ENCODE results near the gene KATNB1. TPM values are rescaled to one million over a fixed set of nuclear protein-coding genes. Genes with fewer than 3 reads are reported as not detected.

Gene KATNB1
- polyA plus RNA-seq, 2 donors: 10.5 to 16.5 TPM

DNA sequence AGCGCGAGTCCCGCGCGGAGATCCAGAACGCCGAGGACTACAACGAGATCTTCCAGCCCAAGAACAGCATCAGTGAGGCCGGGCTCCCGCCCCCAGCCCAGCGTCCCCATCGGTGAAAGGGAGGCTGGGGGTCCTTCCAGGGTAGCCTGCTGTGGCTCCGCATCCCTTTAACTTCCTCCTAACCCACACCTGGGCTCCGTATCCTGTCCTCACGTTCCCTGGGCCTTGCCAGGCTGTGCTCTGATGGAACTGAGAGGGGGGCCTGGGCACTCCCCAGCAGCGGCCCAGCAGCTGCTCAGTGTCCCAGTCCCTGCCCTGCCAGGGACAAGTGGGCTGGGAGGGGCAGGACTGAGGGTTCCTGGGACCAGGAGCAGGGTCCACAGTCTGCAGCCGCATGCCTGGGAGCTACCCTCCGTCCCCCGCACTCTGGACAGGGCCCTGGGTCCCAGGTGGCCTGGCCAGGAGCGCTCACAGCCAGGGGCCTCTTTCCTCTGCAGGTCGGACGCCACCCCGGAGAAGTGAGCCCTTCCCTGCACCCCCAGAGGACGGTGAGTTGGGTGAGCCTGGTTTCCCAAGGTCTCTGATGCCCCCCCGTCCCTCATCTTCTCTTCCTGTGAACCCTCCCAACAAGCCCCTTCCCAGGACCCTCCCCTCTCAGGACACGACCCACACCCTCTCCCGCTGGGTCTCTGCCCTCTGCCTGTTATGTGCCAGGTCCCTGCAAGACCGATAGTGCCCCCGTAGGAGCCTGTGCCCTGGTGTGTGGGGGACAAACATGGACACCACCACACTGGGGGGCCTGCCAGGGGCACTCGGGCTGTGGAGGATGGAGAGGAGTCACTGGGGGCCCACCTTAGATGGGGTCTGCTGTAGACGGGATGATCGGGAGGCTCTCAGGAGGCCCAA is 18.1 kb downstream of the KATNB1 start:
- peaks cover 0 to 4% of the 10 kb centered on the region in 2 donors for H3K4me1 ChIP-seq (ENCODE audit: control insufficient read depth in 2 of 2, insufficient read depth in 2 of 2, low read length in 1 of 2)
- H3K9me3 ChIP-seq (ENCODE audit: control insufficient read depth in 2 of 2, insufficient read depth in 1 of 2, low read depth in 1 of 2, low read length in 1 of 2): no peaks in the 10 kb centered on the region
- peaks cover 0 to 33% of the 10 kb centered on the region in 2 donors for H3K36me3 ChIP-seq (ENCODE audit: control insufficient read depth in 2 of 2, insufficient read depth in 2 of 2, low read length in 1 of 2)
- H3K27ac ChIP-seq (ENCODE audit: low read depth in 2 of 2, low read length in 1 of 2): no peak overlapping the region
- 92 to 94% methylated on average over 26 to 32 of the region's 32 CpGs for WGBS, 2 donors
- no peak overlapping the region for H3K4me3 ChIP-seq (ENCODE audit: low read depth in 1 of 2, low read length in 2 of 2)
- H3K27me3 ChIP-seq (ENCODE audit: control insufficient read depth in 1 of 2, insufficient read depth in 2 of 2, low read length in 2 of 2): no peaks in the 10 kb centered on the region

DNA sequence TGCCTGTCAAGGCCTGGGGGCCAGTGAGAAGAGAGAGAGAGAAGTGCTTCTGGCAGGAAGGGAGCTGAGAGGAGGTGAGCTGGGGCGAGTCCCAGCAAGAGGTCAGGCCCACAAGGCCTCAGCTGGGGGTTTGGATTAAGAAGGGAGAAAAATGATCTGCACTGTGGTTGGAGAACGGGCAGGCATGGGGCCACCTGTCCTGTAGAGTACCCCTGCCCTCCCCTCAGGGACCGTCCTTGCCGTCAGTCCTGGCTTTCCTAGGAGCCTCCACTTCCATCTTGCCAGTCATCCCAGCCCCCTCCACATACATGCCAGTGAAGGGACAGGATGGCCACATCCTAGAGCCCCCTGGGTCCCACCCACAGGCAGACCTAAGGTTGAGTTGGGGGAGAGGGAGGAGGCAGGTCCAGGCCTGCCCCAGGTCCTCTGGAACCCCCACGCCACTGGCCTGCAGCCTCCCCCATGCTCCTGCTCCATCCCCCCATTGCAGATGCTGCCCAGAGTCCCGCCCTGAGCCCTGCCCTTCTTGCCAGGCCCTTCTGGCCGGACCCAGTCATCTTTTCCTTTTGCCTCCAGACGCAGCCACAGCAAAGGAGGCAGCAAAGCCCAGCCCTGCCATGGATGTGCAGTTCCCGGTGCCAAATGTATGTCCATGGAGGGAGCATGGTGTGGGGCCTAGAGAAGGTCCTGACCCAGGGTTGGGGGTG is 18.9 kb downstream of the KATNB1 start:
- H3K4me3 ChIP-seq (ENCODE audit: low read depth in 1 of 2, low read length in 2 of 2): no peak overlapping the region
- H3K27me3 ChIP-seq (ENCODE audit: control insufficient read depth in 1 of 2, insufficient read depth in 2 of 2, low read length in 2 of 2): no peaks in the 10 kb centered on the region
- peaks cover 0 to 7% of the 10 kb centered on the region in 2 donors for H3K4me1 ChIP-seq (ENCODE audit: control insufficient read depth in 2 of 2, insufficient read depth in 2 of 2, low read length in 1 of 2)
- H3K9me3 ChIP-seq (ENCODE audit: control insufficient read depth in 2 of 2, insufficient read depth in 1 of 2, low read depth in 1 of 2, low read length in 1 of 2): no peaks in the 10 kb centered on the region
- H3K27ac ChIP-seq (ENCODE audit: low read depth in 2 of 2, low read length in 1 of 2): no peak overlapping the region
- H3K36me3 ChIP-seq (ENCODE audit: control insufficient read depth in 2 of 2, insufficient read depth in 2 of 2, low read length in 1 of 2): peaks cover 0 to 38% of the 10 kb centered on the region in 2 donors
- 82 to 87% methylated on average over 9 of the region's 9 CpGs for WGBS, 2 donors

DNA sequence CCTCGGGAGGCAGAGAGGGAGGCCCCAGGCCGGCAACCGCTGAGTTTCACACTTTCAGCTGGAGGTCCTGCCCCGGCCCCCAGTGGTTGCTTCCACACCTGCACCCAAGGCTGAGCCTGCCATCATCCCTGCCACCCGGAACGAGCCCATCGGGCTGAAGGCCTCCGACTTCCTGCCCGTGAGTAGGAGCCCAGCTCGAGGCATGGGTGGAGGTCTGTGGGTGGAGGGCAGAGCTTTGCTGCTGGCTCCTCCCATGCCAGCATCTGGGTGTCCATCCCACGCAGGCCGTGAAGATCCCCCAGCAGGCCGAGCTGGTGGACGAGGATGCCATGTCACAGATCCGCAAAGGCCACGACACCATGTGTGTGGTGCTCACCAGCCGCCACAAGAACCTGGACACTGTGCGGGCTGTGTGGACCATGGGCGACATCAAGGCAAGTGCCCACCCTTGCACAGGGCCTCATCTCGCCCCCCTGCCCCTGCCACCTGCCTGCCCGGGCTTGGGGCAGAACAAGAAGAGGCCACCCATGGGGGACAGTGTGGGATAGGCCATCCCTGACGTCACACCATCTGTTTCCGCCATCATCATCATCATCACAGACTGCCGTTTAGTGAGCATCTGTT is 19.6 kb downstream of the KATNB1 start:
- Histone ChIP-seq H3K36me3 (ENCODE audit: control insufficient read depth in 2 of 2, insufficient read depth in 2 of 2, low read length in 1 of 2) (peaks cover 0 to 44% of the 10 kb centered on the region in 2 donors), H3K9me3 (ENCODE audit: control insufficient read depth in 2 of 2, insufficient read depth in 1 of 2, low read depth in 1 of 2, low read length in 1 of 2) (no peaks in the 10 kb centered on the region), H3K27ac (ENCODE audit: low read depth in 2 of 2, low read length in 1 of 2) (no peak overlapping the region), H3K27me3 (ENCODE audit: control insufficient read depth in 1 of 2, insufficient read depth in 2 of 2, low read length in 2 of 2) (no peaks in the 10 kb centered on the region), H3K4me3 (ENCODE audit: low read depth in 1 of 2, low read length in 2 of 2) (no peak overlapping the region), H3K4me1 (ENCODE audit: control insufficient read depth in 2 of 2, insufficient read depth in 2 of 2, low read length in 1 of 2) (peaks cover 0 to 9% of the 10 kb centered on the region in 2 donors)
- WGBS, 2 donors: 79 to 81% methylated on average over 24 of the region's 24 CpGs

DNA sequence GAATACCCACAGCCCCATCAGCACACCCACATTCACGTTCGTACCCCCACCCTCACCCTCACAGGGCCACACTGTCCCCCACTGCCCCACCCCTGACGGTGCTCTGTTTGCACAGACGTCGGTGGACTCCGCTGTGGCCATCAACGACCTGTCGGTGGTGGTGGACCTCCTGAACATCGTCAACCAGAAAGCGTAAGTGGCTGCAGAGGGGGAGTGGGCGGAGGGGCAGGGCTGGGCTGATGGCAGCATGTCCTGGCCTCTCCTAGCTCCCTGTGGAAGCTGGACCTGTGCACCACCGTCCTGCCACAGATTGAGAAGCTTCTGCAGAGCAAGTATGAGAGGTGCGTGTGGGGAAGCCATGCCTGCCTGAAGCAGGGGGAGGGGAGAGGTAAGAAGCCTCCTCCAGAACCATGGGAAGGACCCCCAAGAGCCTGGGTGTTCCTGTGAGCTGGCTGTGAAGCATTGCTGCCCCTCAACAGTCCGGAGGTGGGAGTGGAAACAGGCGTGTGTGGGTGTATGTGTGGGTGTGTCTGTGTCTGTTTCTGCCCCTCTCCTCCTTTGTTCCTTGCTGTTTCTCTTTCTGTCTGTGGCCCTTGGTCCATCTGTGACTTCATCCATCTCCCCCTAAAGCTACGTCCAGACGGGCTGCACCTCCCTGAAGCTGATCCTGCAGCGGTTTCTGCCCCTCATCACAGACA is 20.3 kb downstream of the KATNB1 start:
- Histone ChIP-seq H3K27me3 (ENCODE audit: control insufficient read depth in 1 of 2, insufficient read depth in 2 of 2, low read length in 2 of 2) (no peaks in the 10 kb centered on the region), H3K9me3 (ENCODE audit: control insufficient read depth in 2 of 2, insufficient read depth in 1 of 2, low read depth in 1 of 2, low read length in 1 of 2) (no peaks in the 10 kb centered on the region), H3K27ac (ENCODE audit: low read depth in 2 of 2, low read length in 1 of 2) (no peak overlapping the region), H3K4me3 (ENCODE audit: low read depth in 1 of 2, low read length in 2 of 2) (no peak overlapping the region), H3K36me3 (ENCODE audit: control insufficient read depth in 2 of 2, insufficient read depth in 2 of 2, low read length in 1 of 2) (peaks cover 0 to 47% of the 10 kb centered on the region in 2 donors), H3K4me1 (ENCODE audit: control insufficient read depth in 2 of 2, insufficient read depth in 2 of 2, low read length in 1 of 2) (peaks cover 0 to 9% of the 10 kb centered on the region in 2 donors)
- 76 to 79% methylated on average over 18 of the region's 18 CpGs for WGBS, 2 donors

DNA sequence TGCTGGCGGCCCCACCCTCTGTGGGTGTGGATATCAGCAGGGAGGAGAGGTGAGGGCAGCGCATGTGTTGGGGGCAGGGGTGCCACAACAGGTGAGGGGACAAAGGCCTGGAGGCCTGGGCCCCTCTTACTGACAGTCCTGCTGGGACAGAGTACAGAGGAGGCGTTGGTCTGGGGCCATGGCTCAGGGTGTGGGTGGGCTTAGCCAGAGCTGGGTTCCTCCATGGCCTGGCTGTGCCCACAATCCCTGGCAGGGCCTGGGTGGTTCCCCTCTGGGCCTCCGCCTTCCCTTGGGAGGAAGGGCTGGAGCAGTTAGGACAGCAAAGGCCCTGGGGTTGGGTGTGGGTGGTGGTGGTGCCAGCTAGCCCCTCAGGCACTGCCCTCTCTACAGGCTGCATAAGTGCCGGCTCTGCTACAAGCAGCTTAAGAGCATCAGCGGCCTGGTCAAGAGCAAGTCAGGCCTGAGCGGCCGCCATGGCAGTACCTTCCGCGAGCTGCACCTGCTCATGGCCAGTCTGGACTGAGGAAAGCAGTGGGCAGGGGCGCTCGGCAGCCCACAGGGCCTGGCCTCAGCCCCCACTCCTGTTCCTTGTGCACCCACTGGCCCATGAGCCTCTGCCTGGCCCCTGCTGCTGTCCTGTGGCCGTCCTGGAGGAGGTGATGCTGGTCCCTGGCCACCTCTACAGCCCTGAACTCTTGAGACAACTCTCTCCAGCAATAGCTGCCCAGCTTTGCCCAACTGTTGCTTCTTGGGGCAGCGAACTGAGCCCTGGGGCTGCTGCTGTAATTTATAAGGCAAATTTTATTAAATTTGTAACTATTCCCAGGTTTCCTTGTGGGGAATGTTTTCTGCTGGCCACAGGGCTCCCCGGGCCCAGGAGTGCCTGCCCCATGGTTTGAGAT is 21.1 kb downstream of the KATNB1 start:
- Histone ChIP-seq H3K9me3 (ENCODE audit: control insufficient read depth in 2 of 2, insufficient read depth in 1 of 2, low read depth in 1 of 2, low read length in 1 of 2) (no peaks in the 10 kb centered on the region), H3K27me3 (ENCODE audit: control insufficient read depth in 1 of 2, insufficient read depth in 2 of 2, low read length in 2 of 2) (no peaks in the 10 kb centered on the region), H3K4me3 (ENCODE audit: low read depth in 1 of 2, low read length in 2 of 2) (no peak overlapping the region), H3K36me3 (ENCODE audit: control insufficient read depth in 2 of 2, insufficient read depth in 2 of 2, low read length in 1 of 2) (peaks cover 0 to 41% of the 10 kb centered on the region in 2 donors), H3K4me1 (ENCODE audit: control insufficient read depth in 2 of 2, insufficient read depth in 2 of 2, low read length in 1 of 2) (peaks cover 0 to 9% of the 10 kb centered on the region in 2 donors), H3K27ac (ENCODE audit: low read depth in 2 of 2, low read length in 1 of 2) (no peak overlapping the region)
- WGBS, 2 donors: 78 to 79% methylated on average over 15 of the region's 15 CpGs

DNA sequence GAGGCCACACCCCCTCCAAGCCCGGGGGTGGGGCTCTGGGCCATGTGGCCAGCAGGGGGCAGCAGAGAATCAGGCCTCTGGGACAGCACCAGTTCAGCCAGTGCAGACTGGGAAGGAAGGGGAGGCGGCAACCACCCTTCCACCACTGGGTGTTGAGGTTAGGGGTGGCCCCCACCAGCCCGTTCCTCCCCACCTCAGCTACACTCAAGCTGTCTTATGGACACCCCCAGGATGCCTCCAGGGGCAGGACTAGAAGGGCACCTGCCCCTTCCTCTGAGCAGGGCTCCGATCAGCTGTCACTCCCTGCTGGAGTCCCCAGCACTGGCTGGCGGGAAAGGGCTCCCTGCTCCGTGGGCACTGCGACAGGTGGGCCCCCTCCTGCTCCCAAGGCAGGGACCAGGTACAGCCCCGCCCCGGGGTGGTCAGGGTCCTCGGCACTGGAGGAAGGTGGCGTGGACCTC is 21.8 kb downstream of the KATNB1 start:
- Histone ChIP-seq H3K36me3 (ENCODE audit: control insufficient read depth in 2 of 2, insufficient read depth in 2 of 2, low read length in 1 of 2) (peaks cover 0 to 41% of the 10 kb centered on the region in 2 donors), H3K27me3 (ENCODE audit: control insufficient read depth in 1 of 2, insufficient read depth in 2 of 2, low read length in 2 of 2) (no peaks in the 10 kb centered on the region), H3K27ac (ENCODE audit: low read depth in 2 of 2, low read length in 1 of 2) (peak overlapping the region in 1 of 2 donors; percentile 13), H3K9me3 (ENCODE audit: control insufficient read depth in 2 of 2, insufficient read depth in 1 of 2, low read depth in 1 of 2, low read length in 1 of 2) (no peaks in the 10 kb centered on the region), H3K4me3 (ENCODE audit: low read depth in 1 of 2, low read length in 2 of 2) (no peak overlapping the region), H3K4me1 (ENCODE audit: control insufficient read depth in 2 of 2, insufficient read depth in 2 of 2, low read length in 1 of 2) (peaks cover 0 to 9% of the 10 kb centered on the region in 2 donors)
- 52 to 56% methylated on average over 11 of the region's 11 CpGs for WGBS, 2 donors

DNA sequence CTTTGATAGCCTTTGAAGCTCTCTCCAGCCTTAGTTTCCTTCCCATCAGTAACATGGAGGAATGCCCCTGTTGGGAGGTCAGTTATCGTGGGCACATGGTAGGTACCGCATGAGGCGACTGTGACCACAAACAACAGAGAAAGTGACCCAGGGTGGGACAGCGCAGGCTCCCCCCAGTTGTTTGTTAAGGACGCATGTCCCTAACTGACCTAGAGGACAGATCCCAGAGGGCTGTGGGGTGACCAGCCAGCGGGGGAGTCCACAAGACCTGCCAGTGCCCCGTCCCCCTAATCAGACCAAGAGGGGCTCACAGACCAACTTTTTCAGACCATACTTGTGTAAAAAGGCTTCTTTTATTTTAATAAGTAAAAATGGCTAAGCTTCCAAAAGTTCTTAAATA is 22.3 kb downstream of the KATNB1 start:
- Histone ChIP-seq H3K9me3 (ENCODE audit: control insufficient read depth in 2 of 2, insufficient read depth in 1 of 2, low read depth in 1 of 2, low read length in 1 of 2) (no peaks in the 10 kb centered on the region), H3K36me3 (ENCODE audit: control insufficient read depth in 2 of 2, insufficient read depth in 2 of 2, low read length in 1 of 2) (peaks cover 0 to 41% of the 10 kb centered on the region in 2 donors), H3K27me3 (ENCODE audit: control insufficient read depth in 1 of 2, insufficient read depth in 2 of 2, low read length in 2 of 2) (no peaks in the 10 kb centered on the region), H3K27ac (ENCODE audit: low read depth in 2 of 2, low read length in 1 of 2) (no peak overlapping the region), H3K4me3 (ENCODE audit: low read depth in 1 of 2, low read length in 2 of 2) (no peak overlapping the region), H3K4me1 (ENCODE audit: control insufficient read depth in 2 of 2, insufficient read depth in 2 of 2, low read length in 1 of 2) (peaks cover 0 to 9% of the 10 kb centered on the region in 2 donors)
- 92 to 94% methylated on average over 7 of the region's 7 CpGs for WGBS, 2 donors

DNA sequence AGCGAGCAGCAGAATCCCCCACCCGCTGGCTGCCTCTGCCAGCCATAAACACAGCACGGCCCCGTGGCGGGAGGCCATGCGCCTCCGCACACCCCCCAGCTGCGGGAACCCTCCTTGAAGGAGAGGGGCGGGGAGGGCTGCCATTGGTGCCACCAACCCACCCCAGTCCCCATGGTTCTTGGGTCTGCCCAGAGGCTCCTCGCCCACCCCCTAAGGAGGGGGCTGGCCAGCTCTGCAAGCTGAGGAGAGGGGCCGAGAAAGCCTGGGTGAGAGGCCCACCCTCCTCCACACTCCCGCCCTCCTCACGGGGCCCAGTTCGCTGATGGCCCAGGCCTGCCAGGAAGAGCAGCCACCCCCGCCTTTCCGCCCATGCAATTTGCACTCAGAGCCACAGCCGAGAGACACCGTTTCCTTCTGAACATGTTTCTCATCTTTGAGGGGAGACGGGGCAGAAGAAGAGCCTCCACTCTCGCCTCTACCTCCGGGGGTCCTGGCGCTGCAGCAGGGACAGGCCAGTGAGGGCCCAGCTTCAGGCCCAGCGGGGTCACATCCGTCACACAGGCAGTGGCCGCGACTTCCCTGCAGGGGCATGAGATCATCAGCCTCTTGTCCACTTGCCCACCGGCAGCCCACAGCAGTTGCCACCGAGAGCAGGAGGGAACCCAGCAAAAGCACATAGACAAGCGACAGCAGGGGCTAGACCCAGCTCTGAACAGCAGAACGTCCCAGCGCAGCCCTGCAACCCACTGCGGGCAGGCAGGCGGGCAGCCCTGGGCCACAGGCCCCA is 23.0 kb downstream of the KATNB1 start:
- Histone ChIP-seq H3K27me3 (ENCODE audit: control insufficient read depth in 1 of 2, insufficient read depth in 2 of 2, low read length in 2 of 2) (no peaks in the 10 kb centered on the region), H3K27ac (ENCODE audit: low read depth in 2 of 2, low read length in 1 of 2) (no peak overlapping the region), H3K4me1 (ENCODE audit: control insufficient read depth in 2 of 2, insufficient read depth in 2 of 2, low read length in 1 of 2) (peaks cover 0 to 9% of the 10 kb centered on the region in 2 donors), H3K36me3 (ENCODE audit: control insufficient read depth in 2 of 2, insufficient read depth in 2 of 2, low read length in 1 of 2) (peaks cover 0 to 36% of the 10 kb centered on the region in 2 donors), H3K4me3 (ENCODE audit: low read depth in 1 of 2, low read length in 2 of 2) (no peak overlapping the region), H3K9me3 (ENCODE audit: control insufficient read depth in 2 of 2, insufficient read depth in 1 of 2, low read depth in 1 of 2, low read length in 1 of 2) (no peaks in the 10 kb centered on the region)
- 73 to 84% methylated on average over 33 of the region's 33 CpGs for WGBS, 2 donors
